VCaP (cell line): ENCODE data around the gene COMMD9.

ENCODE experiments used
- H3K27ac ChIP-seq: fragments of 450-650 bp; 2 replicates; pipeline ENCODE4 v1.5.1; 2017
- CTCF ChIP-seq: fragments of 450-650 bp; conservative IDR thresholded peaks from 2 replicates; pipeline ENCODE4 v1.5.1; 2017; ENCODE audit warnings: mild to moderate bottlenecking, moderate library complexity

COMMD9 gene

GRCh38 chr11:36229091-36229705 is 60.0 kb downstream of the COMMD9 start:
- TF ChIP-seq CTCF: no peak
- H3K27ac ChIP-seq: no peak overlapping the region

- TF ChIP-seq CTCF: no peak
- H3K27ac ChIP-seq: no peak overlapping the region
Measured at GRCh38 chr11:36228689-36229088, 60.5 kb downstream of the COMMD9 start.

- no peak for TF ChIP-seq CTCF
- no peak overlapping the region for H3K27ac ChIP-seq
Measured at GRCh38 chr11:36227044-36227443, 62.2 kb downstream of the COMMD9 start.

GRCh38 chr11:36224209-36224882 is 64.9 kb downstream of the COMMD9 start:
- no peak overlapping the region for H3K27ac ChIP-seq
- no peak for TF ChIP-seq CTCF

GRCh38 chr11:36222831-36223635 is 66.2 kb downstream of the COMMD9 start:
- no peak overlapping the region for H3K27ac ChIP-seq
- no peak for TF ChIP-seq CTCF
